Fibroblast of peridontal ligament (primary cell): ENCODE measurements around the gene PRLR.

Experiments used
- DNase-seq: peaks from one replicate; pipeline ENCODE4 v3.0.0-alpha.2; 2010; ENCODE audit errors: extremely low read depth

The PRLR gene

DNA sequence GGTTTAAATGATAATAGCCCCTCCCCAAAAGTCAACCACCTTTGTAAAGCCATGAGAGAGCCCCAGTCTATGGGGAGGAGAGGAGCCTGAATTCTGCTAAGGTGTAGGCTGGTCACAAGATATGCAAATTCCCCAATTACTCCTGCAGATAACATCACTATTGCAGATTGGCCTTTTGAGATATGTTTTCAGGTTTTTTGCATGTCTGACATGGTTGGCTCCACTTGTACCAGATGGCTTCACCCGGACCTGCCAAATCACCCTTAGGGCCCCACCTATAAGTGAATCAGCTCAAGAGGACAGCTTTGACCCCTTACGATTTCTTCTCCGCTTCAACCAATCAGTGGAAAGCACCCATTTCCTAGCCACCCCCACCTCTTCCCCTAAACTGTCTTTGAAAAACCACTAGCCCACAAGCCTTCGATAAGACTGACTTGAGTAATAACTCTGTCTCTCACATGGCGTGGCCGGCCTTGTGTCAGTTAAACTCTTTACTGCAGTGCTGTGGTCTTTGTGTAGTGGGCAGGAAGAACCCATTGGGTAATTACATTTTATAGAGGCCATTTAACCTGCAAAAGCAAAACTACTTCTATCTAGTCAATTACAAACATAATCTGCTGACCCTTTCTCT, 69.7 kb downstream of the PRLR start:
- DNase-seq = no peak

GRCh38 chr5:35159370-35159742, 70.9 kb downstream of the PRLR start:
- DNase-seq = peak; percentile 11

GRCh38 chr5:35158622-35159369, 71.5 kb downstream of the PRLR start:
- DNase-seq = no peak

DNA sequence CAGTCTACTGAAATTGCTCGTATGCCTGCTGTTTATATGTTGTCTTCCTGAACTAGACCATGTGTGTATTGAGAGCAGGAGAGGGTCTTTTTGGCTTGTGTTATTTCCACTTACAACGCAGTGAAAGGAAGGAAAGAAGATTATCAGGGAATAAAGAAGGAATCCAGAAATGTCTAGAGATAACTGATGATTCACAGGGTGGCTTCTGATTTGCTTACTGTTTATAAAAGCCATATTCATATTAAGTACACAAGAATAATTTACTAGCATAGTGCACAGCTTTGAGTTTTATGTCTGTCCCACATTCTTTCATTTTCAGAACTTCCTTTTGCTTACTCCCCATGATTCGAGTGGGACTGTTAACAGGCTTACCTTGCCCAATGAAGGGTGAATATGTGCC, 72.1 kb downstream of the PRLR start:
- DNase-seq = no peak

DNA sequence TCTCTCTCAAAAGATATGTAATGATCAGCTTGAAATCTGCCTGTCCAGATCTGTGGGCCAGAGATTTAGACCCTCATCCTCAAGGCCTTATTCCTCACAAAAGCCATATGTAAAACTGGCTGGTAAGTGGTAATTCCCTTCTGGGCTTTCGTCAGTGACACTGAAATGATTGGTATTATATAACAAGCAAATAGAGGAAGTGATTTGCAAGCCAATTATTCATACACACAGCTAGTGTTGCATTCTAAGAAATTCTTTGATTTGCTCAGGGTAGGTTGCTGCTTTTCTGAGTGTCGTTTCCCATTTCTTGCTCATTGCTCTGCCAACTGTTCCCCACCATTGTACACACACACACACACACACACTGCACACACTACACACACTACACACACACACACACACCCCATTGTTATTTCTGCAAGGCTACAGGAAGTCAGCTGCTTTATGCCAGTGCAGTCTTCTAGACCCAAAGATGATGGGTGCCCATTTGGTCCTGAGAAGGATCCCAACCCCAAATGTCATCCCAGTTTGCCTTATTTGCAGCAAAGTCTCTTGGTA, 76.8 kb downstream of the PRLR start:
- no peak for DNase-seq

GRCh38 chr5:35152733-35153132, 77.6 kb downstream of the PRLR start:
- no peak for DNase-seq

DNA sequence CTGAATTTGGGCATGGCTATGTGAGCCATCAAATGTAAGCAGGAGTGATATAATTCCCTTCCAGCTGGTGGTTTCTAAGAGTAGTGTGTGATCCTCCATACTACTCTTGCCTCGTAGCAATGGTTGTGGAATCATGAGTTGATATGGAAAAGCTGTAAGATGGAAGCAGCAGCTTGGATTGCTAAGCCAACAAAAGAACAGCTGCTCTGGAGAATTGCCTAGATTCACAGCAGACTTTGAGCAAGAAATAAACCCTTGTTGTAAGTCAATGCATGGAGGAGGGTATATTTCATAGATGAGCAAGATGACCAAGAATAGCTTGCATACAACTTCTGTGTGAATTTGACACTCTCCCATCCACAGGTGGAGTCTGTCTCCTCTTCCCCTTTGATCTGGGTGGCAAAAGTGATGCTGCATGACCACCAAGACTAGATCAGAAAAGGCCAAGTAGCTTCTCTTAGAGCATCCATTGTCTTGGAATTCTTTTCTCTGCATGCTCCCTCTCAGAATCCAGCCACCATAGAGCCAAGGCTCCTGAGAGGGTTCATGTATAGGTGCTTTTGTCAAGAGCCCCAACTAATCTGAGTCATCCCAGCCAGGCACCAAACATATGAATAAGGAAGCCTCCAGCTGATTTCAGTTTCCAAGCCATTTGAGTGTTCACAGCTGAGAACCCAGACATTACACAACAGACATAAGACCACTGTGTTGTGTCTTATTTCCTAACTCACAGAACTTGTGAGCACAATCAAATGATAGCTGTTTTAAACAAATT, 79.0 kb downstream of the PRLR start:
- DNase-seq = peak; percentile 22

- no peak for DNase-seq
These were observed 81.2 kb downstream of the PRLR start for GRCh38 chr5:35149041-35149440.

- no peak for DNase-seq
These were observed 83.9 kb downstream of the PRLR start for GRCh38 chr5:35146406-35146805.

GRCh38 chr5:35145691-35146317, 84.5 kb downstream of the PRLR start:
- no peak for DNase-seq

DNA sequence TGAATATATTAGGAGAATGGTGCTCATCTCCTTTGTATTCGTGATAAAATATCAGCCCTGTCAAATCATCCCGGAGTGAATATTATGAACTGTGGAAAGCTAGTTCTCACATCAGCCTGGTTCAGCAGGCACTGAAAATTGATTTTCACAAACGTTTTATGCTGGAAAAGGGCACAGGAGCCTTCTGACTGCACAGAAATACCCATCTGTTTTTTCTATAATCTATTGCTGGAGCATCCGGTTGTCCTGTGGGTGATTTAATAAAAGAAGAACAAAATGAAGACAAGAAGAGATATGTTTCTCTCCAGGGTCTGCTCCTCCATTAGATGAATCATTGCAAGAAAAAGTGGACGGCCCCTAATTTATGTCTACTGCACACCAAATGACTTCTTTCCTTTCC, 85.3 kb downstream of the PRLR start:
- no peak for DNase-seq

GRCh38 chr5:35143841-35144240, 86.4 kb downstream of the PRLR start:
- no peak for DNase-seq

DNA sequence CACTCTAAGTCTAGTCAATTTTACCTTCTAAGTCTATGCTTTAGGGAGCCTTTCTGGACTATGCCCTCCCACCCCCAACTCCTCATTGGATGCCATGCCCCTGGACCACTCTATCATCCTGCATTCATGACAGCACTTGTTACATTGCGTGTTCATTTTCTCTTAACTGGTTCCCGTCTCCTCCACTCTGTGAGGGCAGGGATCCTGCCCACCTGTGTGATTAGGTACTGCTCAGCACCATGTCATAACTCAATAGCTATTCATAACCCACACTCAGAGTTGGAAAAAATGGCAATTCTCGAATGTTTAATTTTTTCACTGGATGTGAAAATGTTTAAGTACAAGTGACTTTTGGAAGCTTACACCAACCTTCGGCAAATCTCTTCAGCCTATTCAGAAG, 88.5 kb downstream of the PRLR start:
- no peak for DNase-seq

- peak; percentile 48 for DNase-seq
These were observed 92.1 kb downstream of the PRLR start for GRCh38 chr5:35138232-35138631.

DNA sequence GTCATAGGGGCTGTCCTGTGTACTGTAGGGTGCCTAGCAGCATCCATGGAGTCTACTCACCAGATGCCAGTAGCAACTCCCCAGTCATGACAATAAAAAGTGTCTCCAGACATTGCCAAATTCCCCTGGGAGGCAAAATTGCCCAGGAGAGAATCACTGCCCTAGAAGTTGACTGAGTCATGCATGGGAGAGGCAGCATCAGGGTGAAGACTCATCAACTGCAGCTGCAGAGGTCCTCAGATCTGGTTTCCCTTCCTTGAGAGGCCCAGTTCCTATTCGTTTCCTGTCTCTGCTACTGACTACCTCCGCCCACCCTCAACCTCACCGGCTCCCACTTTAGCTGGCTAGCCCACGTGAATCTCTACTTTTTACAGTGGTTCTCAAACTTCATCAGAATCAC, 93.9 kb downstream of the PRLR start:
- DNase-seq = peak; percentile 73

- no peak for DNase-seq
These were observed 95.0 kb downstream of the PRLR start for GRCh38 chr5:35135239-35135700.

DNA sequence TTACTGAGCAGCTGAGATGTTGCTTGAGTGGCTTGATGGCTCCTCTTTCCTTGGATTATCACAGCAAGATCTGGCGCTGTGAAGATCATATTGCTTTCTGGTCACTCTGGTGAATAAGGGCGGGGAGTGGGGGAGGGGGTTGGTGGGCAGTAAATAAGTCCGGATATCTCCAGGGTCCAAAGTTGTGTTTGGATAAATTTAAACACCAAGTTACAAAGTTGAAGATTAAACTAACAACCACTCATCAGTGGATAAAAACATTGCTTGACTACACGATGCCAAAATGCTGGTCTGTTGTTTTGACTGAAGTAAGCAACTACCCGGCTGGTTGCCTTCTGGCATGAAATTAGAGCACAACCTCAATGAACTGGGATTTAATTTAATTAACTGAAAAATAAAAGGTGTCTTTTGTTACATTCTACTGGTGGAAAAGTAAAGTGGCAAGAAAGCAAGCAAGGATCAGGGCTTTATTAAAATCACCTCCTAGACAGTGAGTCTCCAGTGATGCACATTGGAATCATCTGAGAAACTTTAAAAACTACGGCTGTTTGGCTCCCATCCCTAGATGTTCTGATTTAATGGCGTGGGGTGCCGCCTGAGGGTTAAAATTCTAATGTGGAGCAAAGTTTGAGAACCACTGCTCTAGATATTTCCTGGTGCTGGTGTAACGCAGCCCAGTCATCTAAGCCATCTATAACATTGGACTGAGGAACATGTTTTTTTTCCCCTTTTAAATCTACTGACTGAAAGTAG, 95.8 kb downstream of the PRLR start:
- no peak for DNase-seq

DNA sequence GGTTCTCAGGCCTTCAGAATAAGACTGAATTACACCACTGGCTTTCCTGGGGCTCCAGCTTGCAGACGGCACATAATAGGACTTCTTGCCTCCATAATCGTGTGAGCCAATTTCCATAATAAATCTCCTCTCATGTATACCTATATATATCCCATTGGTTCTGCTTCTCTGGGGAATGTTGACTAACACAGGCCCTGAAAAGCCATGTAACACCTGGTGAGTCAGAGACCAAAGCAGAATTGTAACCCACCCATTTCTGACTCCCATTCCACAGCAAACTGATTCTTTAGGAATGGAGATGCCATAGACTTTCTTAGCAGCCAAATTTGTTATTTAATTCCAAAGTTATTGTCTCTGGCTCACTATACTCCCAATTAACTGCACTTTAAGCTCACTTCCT, 97.1 kb downstream of the PRLR start:
- DNase-seq = no peak

GRCh38 chr5:35131723-35132122, 98.6 kb downstream of the PRLR start:
- DNase-seq = no peak

- DNase-seq = peak; percentile 64
These were observed 100.3 kb downstream of the PRLR start for GRCh38 chr5:35129921-35130485.

DNA sequence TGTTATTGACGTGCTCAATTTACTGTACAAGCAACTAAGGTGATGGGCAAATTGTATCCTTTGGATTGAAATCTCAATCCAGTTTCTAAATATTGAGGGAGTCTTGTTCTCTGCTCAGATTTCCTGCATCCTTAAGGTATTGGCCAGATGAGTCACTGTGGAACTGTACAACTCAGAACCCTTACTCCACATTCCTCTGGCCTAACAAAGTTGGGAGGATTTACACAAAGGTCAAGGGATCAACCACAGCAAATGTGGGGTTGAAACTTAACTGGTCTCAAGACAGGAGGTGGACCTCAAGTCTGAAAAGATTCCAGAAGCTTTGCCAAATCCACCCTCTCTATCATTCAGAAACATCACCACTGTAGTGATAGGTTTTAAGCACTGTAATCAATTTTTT, 101.0 kb downstream of the PRLR start:
- DNase-seq = peak; percentile 91
